ENCODE data around the gene ATP2B2.

The ATP2B2 gene

DNA sequence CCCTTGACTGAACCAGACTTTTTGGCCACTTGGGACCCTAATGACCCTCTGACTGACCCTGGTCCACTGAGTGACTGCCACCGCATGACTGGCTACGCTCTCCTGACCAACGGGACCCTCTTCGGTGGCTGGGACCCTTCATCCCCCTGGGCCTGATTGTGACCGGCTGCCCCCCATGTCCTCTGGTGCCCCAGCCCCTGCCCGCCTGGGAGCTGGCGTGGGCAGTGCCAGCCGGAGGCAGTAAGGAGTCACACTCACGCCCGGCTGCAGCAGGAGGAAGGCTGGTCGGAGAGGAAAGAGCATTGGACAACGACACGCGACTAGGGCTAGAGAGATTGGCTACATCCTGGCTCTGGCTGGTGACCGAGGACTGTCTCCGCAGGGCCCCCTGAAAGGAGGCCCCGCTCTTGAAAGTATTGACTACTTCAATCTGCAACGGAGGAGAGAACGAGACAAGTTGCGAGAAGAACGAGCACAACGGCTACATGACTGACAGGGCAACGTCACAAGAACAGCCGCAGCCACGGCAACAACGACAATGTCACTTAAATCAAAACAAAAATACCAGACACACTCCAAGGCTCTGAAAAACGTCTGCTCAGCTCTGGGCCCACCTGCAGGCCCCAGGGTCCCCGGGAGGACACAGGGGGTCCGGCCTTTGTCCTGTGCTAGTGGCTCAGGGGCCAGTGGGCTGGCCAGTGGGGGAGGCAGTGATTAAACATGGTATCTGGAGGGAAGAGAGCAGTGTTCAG is 169.3 kb downstream of the ATP2B2 start:
- TF ChIP-seq POLR2A (IDR thresholded peaks at IDR 0.05; ENCODE audit: extremely low read depth, insufficient read length) = no peak
- no peak for TF ChIP-seq MYC (IDR thresholded peaks at IDR 0.05; ENCODE audit: low read depth, low read length)
- TF ChIP-seq, protein P1, sequence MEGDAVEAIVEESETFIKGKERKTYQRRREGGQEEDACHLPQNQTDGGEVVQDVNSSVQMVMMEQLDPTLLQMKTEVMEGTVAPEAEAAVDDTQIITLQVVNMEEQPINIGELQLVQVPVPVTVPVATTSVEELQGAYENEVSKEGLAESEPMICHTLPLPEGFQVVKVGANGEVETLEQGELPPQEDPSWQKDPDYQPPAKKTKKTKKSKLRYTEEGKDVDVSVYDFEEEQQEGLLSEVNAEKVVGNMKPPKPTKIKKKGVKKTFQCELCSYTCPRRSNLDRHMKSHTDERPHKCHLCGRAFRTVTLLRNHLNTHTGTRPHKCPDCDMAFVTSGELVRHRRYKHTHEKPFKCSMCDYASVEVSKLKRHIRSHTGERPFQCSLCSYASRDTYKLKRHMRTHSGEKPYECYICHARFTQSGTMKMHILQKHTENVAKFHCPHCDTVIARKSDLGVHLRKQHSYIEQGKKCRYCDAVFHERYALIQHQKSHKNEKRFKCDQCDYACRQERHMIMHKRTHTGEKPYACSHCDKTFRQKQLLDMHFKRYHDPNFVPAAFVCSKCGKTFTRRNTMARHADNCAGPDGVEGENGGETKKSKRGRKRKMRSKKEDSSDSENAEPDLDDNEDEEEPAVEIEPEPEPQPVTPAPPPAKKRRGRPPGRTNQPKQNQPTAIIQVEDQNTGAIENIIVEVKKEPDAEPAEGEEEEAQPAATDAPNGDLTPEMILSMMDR (IDR thresholded peaks at IDR 0.05; ENCODE audit: low read depth, low read length) = no peak
- TF ChIP-seq, protein P2, sequence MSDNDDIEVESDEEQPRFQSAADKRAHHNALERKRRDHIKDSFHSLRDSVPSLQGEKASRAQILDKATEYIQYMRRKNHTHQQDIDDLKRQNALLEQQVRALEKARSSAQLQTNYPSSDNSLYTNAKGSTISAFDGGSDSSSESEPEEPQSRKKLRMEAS (IDR thresholded peaks at IDR 0.05; ENCODE audit: low read depth, low read length) = no peak
- no peak overlapping the region for H3K4me3 ChIP-seq (ENCODE audit: low read depth, low read length)
- no peak for DNase-seq (ENCODE audit: low read depth)

DNA sequence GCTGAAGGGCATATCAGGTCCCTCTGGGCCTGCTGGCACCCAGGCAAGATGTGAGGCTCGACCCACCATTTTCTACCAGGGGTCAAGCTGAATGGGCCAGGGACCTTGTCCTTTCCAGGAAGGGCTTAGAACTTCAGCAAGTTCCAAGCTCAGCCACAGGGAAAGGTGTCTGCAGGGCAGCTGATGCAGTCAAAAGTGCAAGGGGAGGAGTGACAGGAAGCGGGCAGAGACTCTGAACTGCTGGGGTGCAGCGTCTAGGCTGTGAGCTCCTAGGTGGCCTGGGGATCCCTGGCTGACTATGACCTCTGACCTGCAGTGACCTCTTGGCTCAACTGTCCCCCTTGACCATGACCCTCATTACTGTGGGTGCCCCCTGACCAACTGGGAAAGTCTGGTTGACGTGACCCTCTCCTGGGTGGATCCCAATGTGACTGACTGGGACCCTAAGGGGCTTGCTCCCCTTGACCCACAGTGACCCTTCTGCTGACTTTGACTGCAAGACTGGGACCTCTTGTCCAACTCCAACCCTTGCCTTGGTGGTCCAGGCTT is 170.1 kb downstream of the ATP2B2 start:
- no peak for DNase-seq (ENCODE audit: low read depth)
- TF ChIP-seq, protein P1 (IDR thresholded peaks at IDR 0.05; ENCODE audit: low read depth, low read length) = no peak
- TF ChIP-seq, protein P2 (IDR thresholded peaks at IDR 0.05; ENCODE audit: low read depth, low read length) = no peak
- no peak for TF ChIP-seq POLR2A (IDR thresholded peaks at IDR 0.05; ENCODE audit: extremely low read depth, insufficient read length)
- TF ChIP-seq MYC (IDR thresholded peaks at IDR 0.05; ENCODE audit: low read depth, low read length) = no peak
- no peak overlapping the region for H3K4me3 ChIP-seq (ENCODE audit: low read depth, low read length)

DNA sequence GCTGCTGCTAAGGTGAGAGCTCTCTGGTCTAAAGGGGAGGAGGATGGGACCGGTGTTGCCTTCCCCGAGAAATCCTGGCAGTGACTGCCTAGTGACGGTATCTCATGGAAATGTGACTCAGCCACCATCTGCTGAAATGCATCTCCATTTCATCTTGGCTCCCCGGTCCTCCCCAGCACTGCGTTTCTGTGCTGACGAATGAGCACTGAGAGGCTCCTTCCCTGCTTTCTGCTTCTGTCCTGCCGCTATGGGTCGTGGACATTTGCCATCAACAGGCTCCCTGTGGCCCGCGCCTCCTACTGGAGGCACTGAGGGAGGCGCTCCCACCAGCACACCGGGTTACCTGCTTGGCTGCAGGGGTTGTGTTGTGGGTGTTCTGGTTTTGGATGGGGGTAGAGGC is 170.9 kb downstream of the ATP2B2 start:
- no peak for TF ChIP-seq POLR2A (IDR thresholded peaks at IDR 0.05; ENCODE audit: extremely low read depth, insufficient read length)
- TF ChIP-seq, protein P1 (IDR thresholded peaks at IDR 0.05; ENCODE audit: low read depth, low read length) = peak; percentile 41
- no peak overlapping the region for H3K4me3 ChIP-seq (ENCODE audit: low read depth, low read length)
- no peak for DNase-seq (ENCODE audit: low read depth)

DNA sequence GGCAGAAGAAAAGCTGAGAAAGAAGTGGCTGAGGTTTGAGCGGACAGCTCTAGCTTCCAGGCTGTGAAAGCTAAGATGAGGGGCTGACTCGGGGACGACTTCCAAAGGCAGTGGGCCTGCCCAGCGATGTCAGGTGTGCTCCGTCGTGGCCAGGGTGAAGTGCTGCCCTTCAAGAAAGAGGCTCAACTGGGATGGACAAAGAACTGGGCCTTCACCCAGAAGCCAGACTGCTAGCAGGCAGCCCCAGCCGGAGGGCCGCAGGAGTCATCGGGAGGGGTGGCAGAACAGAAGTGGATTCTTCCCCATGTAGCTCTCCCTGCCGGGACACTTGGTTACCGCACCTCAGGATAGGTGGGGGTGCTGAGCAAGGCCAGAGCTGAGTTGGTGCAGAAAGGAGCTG is 171.3 kb downstream of the ATP2B2 start:
- TF ChIP-seq, protein P2 (IDR thresholded peaks at IDR 0.05; ENCODE audit: low read depth, low read length) = no peak
- TF ChIP-seq, protein P1 (IDR thresholded peaks at IDR 0.05; ENCODE audit: low read depth, low read length) = no peak
- no peak for TF ChIP-seq POLR2A (IDR thresholded peaks at IDR 0.05; ENCODE audit: extremely low read depth, insufficient read length)
- TF ChIP-seq MYC (IDR thresholded peaks at IDR 0.05; ENCODE audit: low read depth, low read length) = no peak
- no peak for DNase-seq (ENCODE audit: low read depth)
- no peak overlapping the region for H3K4me3 ChIP-seq (ENCODE audit: low read depth, low read length)

DNA sequence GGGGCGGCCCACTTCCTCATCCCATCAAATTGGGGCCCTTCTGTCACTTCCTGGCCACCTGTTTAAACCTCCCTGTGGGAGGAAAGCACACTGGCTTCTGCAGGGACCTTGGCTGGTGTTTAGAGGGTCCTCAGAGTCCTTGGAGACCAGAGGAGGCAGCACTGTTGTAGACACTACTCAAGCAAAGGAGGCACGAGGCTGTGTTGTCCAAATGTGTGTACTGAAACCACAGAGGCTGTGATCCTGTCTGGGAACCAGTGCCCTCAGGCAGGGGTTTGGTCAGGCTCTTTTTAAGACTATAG is 172.1 kb downstream of the ATP2B2 start:
- peak; percentile 25 for DNase-seq (ENCODE audit: low read depth)
- TF ChIP-seq, protein P2 (IDR thresholded peaks at IDR 0.05; ENCODE audit: low read depth, low read length) = no peak
- no peak for TF ChIP-seq MYC (IDR thresholded peaks at IDR 0.05; ENCODE audit: low read depth, low read length)
- TF ChIP-seq POLR2A (IDR thresholded peaks at IDR 0.05; ENCODE audit: extremely low read depth, insufficient read length) = no peak
- TF ChIP-seq, protein P1 (IDR thresholded peaks at IDR 0.05; ENCODE audit: low read depth, low read length) = no peak
- H3K4me3 ChIP-seq (ENCODE audit: low read depth, low read length) = no peak overlapping the region
